Stimulated activated CD8-positive, alpha-beta memory T cell treated with anti-CD3 and anti-CD28 coated beads, Interleukin-15, amount 100 ng/mL, for 1 hour (primary cell): ENCODE measurements around the gene GNPNAT1.

Experiments
- DNase-seq: peaks from one replicate; pipeline ENCODE4 v3.0.0-alpha.2; 2020; ENCODE audit warnings: low read depth

The GNPNAT1 gene

DNA sequence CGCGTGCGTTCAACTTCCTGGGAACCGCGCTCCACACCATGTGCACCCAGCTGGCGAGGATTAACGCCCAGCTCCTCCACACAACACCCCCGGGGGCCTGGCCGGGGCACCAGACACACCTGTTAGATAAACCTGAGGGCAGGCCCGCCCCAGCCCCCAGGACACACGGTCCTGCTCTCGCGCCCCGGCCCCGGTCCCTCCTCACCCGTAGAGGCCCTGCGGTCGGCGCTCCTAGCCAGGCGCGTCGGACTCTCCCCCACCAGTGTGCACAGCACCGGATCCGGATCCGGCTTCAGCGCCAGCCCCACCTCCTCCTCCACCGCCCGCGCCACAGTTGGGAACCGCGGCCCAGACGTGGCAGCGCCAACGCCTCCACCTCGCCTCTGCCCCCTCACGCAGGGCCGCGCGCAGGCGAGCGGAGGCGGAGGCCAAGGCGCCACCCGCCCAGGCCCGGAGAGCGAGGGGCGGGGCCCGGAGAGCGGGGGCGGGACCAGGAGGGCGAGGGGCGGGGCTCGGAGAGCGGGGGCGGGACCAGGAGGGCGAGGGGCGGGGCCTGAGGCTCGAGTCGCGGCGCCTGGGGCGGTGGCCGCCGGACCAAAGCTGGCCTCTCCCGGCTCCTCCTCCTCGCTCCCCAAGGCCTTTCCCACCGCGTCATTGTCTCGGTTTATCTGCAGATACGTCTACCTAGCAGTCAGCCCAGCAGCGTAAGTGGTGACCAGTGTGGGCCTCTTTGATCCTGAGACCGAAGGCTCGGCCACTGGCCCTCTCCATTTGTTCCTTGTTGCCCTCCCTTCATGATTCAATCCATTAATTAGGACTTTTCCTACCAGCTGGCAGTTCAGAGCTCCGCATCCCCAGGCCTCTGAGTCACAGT is at the start of gene GNPNAT1:
GNPNAT1 (minus strand) TSS at position 385 of the 874 bp plus-strand sequence. CDS start 6,957 bp downstream, outside the sequence.
- DNase-seq: peak; percentile 69

DNA sequence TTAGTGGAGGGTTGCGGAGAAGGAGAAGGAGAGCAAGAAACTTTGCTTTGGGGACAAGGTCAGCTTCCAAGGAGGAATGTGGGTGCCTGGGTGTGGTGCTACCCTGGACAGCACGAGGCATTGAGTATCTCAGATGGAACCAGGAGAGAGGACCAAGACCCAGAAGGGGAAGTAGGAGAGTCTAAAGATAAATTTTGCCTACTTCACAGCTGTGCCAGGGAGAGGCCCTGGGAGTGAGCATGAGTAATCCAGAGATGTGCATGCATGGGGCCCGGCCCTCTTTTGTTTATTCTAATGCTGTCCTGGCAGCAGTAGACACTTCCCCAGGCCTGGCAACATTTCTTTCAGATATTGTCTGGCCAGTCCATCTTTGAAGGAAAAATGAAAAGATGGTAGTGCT is 49.5 kb upstream of the GNPNAT1 start:
- DNase-seq: no peak

DNA sequence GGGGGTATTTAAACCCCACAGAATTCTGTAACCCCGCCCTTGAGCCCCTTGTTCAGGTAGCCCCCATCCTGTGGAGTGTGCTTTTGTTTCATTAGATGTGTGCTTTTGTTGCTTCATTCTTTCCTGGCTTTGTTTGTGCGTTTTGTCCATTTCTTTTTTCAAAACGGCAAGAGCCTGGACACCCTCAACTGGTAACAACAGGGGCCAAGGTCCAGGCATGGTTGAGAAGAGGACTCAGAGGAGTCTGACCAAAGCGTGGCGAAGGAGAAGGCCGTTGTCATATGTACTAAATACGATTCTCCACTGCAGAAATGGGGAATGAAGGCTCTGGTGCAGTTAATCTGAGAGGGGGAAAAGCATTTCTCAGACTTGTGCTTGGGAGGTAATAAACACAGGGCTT is 46.0 kb upstream of the GNPNAT1 start:
- no peak for DNase-seq

DNA sequence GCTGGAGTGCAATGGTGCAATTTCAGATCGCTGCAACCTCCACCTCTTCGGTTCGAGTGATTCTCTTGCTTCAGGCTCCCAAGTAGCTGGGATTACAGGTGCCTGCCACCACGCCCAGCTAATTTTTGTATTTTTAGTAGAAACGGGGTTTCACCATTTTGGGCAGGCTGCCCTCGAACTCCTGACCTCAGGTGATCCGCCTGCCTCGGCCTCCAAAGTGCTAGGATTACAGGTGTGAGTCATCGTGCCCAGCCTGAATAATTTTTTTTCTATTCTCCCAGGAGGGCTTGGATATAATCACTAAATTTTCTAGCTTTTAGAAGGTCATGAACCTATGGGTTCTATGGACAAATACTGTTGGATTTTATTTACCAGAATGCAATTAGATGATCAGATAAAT is 44.7 kb upstream of the GNPNAT1 start:
- DNase-seq: no peak

DNA sequence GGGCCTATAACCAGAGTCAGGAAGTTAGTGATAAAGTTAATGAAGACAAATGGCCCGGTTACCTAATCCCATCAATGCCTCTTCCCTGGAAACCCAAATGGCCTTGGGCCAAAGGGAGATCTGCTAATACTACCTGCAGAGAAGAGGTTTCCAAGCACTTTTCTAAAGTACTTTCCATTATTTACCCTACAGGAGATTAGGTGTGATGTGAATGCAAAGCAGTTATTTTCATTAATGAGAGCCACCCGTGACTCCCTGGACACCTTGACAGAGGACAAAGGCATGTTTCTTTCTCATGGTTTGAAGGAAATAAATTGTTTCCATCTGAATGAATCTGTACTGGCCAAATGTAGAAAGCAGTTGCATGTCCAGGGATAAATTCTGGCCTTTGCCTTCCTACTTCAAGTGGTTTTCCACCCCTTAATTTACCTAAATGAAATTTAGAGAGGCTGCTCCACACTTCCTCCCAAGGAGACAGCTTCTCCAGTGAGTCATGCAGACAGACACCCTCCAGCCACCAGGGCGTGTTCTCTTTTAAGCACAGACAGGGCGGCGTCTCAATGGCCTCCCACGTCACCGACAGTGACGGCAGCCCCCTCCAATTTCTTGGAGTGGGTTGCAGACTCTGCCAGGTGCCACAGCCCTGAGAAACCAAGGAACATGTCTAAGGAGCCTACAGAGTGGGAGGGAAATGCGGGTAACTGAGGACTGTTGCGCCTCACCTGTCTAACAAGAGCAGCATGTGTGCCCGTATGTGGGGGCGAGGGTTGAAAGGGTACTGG is 43.9 kb upstream of the GNPNAT1 start:
- DNase-seq: no peak

DNA sequence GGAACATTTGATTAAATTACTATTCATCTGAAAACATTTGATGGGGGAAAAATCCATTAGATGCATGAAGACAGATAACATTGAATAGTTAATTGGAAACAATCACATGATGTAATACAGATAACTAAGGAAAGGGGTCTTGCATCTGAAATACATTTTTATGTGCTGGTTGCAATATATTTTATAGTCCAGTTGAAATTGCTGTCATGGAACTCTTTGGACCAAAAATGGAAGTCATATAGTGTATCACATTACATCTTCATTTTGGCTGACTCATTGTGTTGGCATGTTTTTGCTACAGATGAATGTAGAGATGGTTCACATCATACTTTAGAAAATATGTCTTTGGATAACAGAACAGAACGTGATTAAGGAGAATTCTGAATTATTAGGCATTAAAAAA is 43.0 kb upstream of the GNPNAT1 start:
- no peak for DNase-seq

DNA sequence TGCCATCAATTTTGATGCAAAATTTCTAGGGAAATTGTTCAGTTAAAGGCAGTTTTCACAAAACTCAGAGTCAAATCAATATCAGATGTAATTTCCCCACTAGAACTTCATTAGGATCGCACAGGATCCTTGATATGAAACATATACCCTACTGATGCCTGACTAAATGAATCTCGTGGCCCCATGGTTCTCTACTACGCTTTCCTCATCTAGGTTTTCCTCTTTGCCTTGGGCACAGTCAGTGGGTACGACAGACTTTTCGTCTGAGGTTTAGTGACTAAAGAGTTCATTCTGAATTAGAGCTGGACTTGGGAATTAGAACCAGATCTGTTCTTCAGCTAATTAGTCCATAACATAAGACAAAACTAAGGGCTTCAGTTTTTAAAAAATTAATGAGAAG is 42.5 kb upstream of the GNPNAT1 start:
- no peak for DNase-seq

DNA sequence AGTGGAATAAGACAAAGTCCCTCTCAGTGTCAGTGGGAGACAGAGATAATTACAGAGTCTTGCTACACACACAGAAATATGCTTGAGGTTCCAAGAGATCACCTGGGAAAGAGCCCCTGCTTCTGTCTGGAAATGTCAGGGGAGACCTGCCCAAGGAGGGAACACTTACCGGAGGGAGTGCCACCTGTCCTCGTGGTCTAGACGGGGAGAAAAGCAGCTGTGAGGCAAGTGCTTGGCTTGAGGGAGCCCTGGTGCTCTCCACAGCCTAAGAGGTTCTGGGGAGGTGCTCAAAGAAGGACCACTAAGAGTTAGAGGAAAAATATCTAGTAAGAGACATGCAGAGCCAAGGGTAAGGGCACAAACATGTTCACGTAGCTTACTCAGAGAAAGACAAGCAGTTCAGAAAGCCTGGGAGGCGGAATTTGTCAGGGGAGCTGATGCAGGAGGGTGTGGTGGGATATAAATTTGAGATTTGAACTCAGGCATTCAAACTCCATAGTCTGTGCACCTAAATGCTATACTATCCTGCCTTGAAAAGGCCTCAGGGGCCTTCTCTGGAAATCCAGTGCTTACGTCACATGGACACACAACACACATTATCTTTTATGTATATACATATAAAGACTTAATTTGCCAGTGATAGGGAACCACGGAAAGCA is 38.2 kb upstream of the GNPNAT1 start:
- no peak for DNase-seq

DNA sequence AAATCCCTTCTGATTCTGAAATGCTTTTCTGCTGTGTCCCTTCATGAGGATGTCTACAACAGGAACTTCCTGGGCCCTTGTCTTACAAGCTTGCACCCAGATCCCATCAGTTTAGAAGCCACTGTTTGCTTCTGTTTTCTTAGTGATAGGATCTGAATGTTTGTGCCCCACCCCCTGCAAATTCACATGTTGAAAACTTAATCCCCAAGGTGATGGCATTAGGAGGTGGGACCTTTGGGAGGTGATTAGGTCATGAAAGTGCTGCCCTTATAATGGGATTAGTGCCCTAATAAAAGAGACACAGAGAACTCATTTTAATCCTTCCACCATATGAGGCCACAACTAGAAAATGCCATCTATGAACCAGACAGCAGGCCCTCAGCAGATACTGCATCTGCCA is 36.0 kb upstream of the GNPNAT1 start:
- DNase-seq: no peak

DNA sequence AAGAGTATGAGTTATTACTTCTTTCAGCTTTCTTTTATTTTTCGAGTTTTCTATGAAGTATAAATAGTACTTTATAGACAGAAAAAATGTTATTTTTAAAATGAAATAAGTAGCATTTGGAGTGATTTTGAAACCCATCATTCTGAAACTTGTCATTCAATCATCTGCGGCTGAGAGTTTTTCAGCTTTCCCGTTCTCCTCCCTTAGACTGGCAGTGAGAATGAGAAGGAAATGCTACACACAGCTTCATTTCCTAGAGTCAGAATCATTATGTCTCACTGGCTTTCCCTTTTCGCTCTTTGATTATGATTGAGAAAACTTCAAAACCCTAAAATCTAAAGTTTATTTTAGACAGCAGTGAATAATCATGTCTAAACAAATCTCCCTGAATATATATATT is 33.7 kb upstream of the GNPNAT1 start:
- DNase-seq: no peak

DNA sequence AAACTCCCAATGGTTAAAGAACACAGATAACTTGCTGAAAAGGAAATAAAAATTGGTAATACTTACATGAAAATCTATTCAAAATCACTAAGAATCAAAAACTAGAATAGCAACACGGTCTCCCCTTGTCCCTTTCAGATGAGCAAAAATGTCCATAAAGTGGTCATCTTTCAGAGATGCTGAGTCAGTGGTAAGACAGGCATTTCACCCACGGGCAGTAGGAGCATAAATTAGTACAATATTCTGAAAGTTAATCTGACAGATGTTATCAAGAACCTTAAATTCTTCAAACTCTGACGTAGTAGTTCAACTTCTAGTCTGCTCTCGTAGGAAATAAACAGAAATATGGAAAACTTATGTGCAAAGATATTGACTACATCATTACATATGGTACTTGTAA is 33.1 kb upstream of the GNPNAT1 start:
- no peak for DNase-seq

DNA sequence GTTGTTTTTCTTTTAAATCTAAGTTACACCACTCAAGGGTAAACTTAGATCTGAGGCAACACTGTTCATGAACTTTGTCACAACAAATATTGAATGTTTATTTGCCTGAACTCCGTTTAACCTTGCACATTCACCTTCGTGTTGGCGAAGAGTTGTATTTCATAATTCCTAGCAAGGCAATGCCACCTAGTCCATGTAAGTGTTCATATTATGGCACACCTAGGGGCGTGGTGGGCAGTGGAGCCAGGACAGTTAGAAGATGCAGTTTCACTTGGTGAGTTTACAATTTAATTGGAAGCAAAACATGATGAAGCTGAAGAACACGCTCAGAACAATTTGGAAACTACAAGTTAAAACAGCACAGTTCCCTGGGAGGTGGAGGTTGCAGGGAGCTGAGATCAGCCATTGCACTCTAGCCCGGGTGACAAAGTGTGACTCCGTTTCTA is 30.4 kb upstream of the GNPNAT1 start:
- no peak for DNase-seq

DNA sequence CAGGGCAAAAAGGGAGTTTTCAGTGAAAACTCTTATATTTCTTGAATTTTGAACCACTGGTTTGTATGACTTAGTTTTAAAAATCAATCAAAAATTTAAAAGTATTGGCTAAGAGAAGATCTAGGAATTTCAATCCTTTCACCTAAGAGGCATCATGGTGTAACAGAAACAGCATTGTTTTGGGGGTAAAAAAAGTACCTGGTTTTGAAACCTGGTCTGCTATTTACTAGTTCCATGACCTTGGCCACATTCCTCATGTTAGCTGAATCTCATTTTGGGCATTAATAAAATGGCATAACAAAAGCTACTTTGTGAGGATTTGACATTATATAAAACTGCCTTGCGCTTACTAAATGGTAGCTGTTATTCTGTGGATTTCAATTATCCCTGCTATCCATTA is 16.7 kb upstream of the GNPNAT1 start:
- no peak for DNase-seq

DNA sequence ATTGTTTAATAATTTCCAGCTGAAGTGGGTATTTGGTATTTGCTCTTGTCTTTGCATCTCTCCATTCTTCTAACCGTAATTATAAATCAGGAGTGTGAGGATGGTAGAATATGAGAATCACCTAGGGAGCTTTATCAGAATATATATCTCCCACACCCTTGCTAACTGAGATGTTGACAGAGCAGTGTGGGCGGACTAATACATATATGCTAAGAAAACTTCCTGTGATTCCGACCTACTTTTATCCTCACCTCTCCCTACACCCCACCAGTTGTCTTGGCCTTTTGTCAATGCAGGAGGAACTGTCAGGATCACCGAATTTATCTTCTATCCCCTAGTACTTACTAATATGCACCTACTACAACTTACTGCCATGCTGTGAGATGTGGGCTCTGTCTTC is 14.7 kb upstream of the GNPNAT1 start:
- DNase-seq: no peak

DNA sequence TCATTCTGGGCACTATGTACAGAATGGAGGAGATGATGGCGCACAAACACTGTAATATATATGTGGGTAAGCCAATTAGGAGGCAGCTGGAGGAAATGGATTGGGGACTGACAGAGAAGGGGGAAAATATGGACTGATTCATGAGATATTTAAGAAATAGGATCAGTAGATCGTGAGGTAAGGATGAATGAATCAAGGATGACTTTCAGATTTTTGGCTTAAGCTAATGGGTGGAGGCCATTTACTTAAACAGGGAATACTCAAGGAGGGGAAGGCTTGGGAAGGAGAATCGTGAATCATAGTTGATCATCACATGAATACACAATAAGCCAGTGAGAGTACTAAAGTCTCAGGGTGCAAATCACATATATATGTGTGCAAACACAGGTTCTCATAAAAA is 11.2 kb upstream of the GNPNAT1 start:
- DNase-seq: no peak

DNA sequence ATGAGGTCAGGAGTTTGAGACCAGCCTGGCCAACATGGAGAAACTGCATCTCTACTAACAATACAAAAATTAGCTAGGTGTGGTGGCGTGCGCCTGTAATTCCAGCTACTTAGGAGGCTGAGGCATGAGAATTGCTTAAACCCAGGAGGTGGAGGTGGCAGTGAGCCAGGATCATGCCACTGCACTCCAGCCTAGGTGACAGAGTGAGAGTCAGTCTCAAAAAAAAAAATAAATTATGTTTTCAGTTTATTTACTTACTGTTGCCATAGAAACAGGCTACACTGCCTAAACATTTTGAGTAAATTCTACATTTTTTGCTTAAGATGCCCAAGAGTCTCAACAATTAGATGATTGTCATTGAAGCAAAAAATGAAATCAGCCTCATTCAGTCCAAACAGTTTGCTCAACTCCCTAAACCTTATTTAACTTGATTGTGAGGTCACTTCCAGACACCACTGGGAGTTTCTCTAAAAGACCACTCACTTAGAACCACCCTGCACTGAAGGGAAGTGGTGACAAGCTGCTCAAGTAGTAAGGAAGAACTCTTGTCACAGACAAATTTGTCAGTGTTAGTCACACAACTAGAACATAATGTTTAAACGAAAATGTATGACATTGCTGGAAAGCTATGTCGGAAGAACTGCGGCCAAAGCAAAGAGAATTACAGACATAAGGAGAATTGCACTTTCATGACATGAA is 9.8 kb upstream of the GNPNAT1 start:
- DNase-seq: no peak

DNA sequence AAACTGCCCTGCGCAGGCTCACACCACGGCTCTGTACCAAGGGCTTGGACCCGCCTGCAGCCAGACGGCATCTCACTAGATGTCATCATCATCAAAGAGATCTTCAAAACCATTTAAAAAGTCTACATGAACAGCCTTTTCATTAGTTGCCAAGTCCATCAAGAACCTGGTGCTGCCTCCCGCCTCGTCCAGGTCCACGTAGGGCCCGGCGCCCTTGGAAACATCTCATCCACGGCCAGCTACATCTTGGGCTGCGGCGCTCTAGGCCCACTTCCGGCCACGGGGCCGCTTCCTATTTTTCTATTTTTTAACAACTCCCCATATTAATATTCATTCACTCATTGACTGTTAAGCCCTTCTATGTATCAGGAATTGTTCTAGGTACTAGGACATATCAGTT is 7.4 kb upstream of the GNPNAT1 start:
- DNase-seq: no peak

DNA sequence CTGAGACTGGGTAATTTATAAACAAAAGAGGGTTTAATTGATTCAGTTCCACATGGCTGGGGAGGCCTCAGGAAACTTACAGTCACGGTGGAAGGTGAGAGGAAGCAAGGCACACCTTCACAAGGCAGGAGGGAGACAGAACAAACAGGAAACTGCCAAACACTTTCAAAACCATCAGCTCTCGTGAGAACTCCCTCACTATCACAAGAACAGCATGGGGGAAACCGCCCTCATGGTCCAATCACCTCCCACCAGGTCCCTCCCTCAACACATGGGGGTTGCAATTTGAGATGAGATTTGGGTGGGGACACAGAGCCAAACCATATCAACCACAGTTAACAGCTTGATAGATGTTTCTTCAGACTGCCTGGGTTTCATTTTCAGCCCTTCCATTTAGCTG is 6.2 kb upstream of the GNPNAT1 start:
- no peak for DNase-seq

DNA sequence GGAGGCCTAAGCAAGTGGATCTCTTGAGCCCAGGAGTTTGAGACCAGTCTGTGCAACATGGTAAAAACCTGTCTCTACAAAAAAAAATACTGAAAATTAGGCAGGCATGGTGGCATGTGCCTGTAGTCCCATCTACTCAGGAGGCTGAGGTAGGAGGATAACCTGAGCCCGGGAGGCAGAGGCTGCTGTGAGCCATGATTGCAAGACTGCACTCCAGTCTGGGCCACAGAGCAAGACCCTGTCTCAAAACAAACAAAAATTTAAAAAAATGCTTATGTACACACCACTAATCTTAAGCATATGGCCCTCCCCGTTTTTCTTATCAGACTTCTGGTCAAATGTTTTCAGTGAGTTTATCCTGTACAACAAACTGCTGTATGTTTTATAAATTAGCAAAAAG is 1.7 kb upstream of the GNPNAT1 start:
- DNase-seq: no peak

DNA sequence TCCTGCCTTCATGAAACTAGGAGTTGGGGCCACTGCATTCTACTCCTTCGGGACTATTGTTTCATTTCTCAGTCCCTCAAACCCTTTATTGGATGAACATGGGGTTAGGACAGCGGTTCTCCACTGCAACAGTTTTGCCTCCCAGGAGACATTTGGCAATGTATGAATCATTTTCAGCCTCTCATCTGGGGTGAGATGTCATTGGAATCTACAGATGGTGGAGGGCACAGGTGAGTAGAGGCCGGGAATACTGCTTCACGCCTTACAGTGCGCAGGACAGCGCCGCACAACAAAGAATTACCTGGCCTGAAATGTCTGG is 649 bp upstream of the GNPNAT1 start:
- DNase-seq: no peak

DNA sequence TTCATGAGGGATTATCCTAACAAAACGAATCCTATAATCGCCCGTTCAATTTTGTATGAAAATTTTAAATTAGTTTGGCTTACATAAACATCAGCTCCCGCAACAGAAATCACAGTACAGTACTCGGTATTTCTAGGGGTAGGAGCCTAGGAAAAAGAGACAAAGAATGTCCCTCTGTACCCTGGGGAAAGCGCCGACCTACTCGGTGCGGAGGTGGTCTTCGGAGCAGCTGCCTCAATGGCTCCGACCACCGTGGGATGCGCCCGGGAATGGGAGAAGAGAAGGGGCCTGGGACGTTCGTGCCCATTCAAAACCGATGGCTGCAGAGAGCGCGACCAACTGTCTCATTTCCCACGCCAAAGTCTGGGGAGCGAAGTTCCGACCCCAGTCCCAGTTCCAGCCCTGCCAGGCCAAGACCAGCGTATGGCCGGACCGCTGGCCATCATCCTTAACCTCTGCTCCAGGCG is 618 bp downstream of the GNPNAT1 start:
- DNase-seq: no peak
